Stimulated activated naive CD8-positive, alpha-beta T cell treated with anti-CD3 and anti-CD28 coated beads, Interleukin-15, amount 100 ng/mL, for 72 hours (primary cell): Measurements from ENCODE around the gene LRP1B.

ENCODE experiments used
- ATAC-seq: fragments of 150-1000 bp; cut with Tn5 transposase; 2 replicates; pipeline ENCODE4 v1.10.0; 2021; ENCODE audit warnings: mild to moderate bottlenecking, moderate library complexity
- DNase-seq, 2 donors: peaks; one replicate each; pipeline ENCODE4 v3.0.0; 2021 to 2022
- H3K27ac Mint-ChIP-seq, 2 donors: one replicate each; pipeline ENCODE4 v1.8.0; 2022; ENCODE audit warnings: mild to moderate bottlenecking in 2 of 2, mixed read lengths in 2 of 2, moderate library complexity in 2 of 2
- H3K27me3 Mint-ChIP-seq: one replicate; pipeline ENCODE4 v1.8.0; 2022; ENCODE audit warnings: mixed read lengths
- H3K4me1 Mint-ChIP-seq: one replicate; pipeline ENCODE4 v1.8.0; 2022; ENCODE audit warnings: mild to moderate bottlenecking, mixed read lengths
- H3K4me3 Mint-ChIP-seq, 2 donors: one replicate each; pipeline ENCODE4 v1.8.0; 2022; ENCODE audit warnings: mild to moderate bottlenecking in 2 of 2, mixed read lengths in 2 of 2, moderate library complexity in 1 of 2
- H3K9me3 Mint-ChIP-seq, 2 donors: one replicate each; pipeline ENCODE4 v1.8.0; 2022; ENCODE audit warnings: mixed read lengths in 2 of 2

LRP1B gene

GRCh38 chr2:141075753-141076152, 1055.1 kb downstream of the LRP1B start:
- H3K9me3 Mint-ChIP-seq = peaks cover 6 to 8% of the 10 kb centered on the region in 2 donors
- DNase-seq (no peak), ATAC-seq (no peak)
- H3K27me3 Mint-ChIP-seq = no peaks in the 10 kb centered on the region
- no peak overlapping the region for H3K27ac Mint-ChIP-seq
- no peak overlapping the region for H3K4me3 Mint-ChIP-seq
- H3K4me1 Mint-ChIP-seq = no peaks in the 10 kb centered on the region

DNA sequence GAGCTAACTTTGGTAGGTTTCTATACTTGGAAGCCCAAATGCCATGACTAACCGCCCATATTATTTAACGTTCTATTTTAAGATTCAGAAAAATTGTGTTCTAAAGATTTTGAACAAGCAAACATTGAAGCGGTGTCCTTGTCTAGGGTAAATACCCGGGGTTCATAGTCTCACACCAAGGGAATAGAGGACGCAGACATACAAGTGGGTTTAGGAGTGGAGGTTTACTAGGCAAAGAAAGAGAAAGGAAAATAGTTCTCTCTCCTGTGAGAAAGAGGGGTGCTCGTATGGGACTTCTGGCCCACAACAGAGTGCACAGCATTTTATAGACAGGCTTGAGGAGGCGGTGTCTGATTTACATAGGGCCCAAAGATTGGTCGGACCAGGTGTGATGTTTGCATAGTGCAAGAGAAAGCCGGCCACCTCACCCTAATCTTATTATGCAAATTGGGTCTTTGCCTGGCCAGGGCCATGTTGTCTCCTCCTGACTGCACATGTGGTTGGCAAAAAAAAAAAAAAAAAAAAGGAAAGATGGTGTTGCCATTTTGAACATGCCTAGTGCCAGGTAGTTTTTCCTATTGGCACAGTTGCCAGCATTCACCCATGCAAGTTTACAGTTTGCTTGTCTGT, 1062.6 kb downstream of the LRP1B start:
- Mint-ChIP-seq H3K4me3 (no peak overlapping the region), H3K27me3 (no peaks in the 10 kb centered on the region), H3K27ac (no peak overlapping the region), H3K4me1 (no peaks in the 10 kb centered on the region), H3K9me3 (peaks cover 7 to 13% of the 10 kb centered on the region in 2 donors)
- ATAC-seq (no peak), DNase-seq (no peak)

GRCh38 chr2:141065042-141065441, 1065.8 kb downstream of the LRP1B start:
- ATAC-seq (no peak), DNase-seq (no peak)
- peaks cover 7 to 13% of the 10 kb centered on the region in 2 donors for H3K9me3 Mint-ChIP-seq
- no peaks in the 10 kb centered on the region for H3K27me3 Mint-ChIP-seq
- H3K4me3 Mint-ChIP-seq = no peak overlapping the region
- H3K27ac Mint-ChIP-seq = no peak overlapping the region
- H3K4me1 Mint-ChIP-seq = no peaks in the 10 kb centered on the region

DNA sequence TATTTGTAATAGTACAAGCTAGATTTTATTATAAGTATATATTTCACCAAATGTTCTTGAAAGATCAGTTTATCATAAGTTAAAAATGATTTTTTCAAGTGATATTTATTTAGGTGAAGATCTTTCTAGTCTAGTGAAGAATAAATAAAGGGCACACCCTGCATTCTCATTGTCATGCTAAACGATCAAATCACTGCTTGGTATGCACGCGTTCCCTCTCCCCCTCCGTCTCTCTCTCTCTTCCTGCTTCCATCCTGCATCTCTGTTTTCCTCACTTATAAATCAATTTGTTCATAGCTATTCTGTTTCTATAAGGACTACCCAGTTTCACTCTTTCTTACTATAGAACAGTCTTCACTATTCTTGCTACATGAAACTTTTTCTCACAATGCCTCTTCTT, 1067.4 kb downstream of the LRP1B start:
- Mint-ChIP-seq H3K27me3 (no peaks in the 10 kb centered on the region), H3K27ac (no peak overlapping the region), H3K4me1 (no peaks in the 10 kb centered on the region), H3K9me3 (peaks cover 7 to 13% of the 10 kb centered on the region in 2 donors), H3K4me3 (no peak overlapping the region)
- DNase-seq = no peak
- ATAC-seq = no peak

GRCh38 chr2:141062443-141062842, 1068.4 kb downstream of the LRP1B start:
- H3K4me1 Mint-ChIP-seq = no peaks in the 10 kb centered on the region
- ATAC-seq (no peak), DNase-seq (no peak)
- H3K9me3 Mint-ChIP-seq = peaks cover 7 to 13% of the 10 kb centered on the region in 2 donors
- H3K27me3 Mint-ChIP-seq = no peaks in the 10 kb centered on the region
- H3K4me3 Mint-ChIP-seq = no peak overlapping the region
- H3K27ac Mint-ChIP-seq = no peak overlapping the region

GRCh38 chr2:141062031-141062430, 1068.8 kb downstream of the LRP1B start:
- H3K4me3 Mint-ChIP-seq = no peak overlapping the region
- no peak overlapping the region for H3K27ac Mint-ChIP-seq
- no peaks in the 10 kb centered on the region for H3K27me3 Mint-ChIP-seq
- ATAC-seq (no peak), DNase-seq (no peak)
- no peaks in the 10 kb centered on the region for H3K4me1 Mint-ChIP-seq
- peaks cover 7 to 13% of the 10 kb centered on the region in 2 donors for H3K9me3 Mint-ChIP-seq

- Mint-ChIP-seq H3K27ac (no peak overlapping the region), H3K4me1 (no peaks in the 10 kb centered on the region), H3K4me3 (no peak overlapping the region), H3K9me3 (peaks cover 3 to 6% of the 10 kb centered on the region in 2 donors), H3K27me3 (no peaks in the 10 kb centered on the region)
- no peak for ATAC-seq
- no peak for DNase-seq
These were observed 1072.3 kb downstream of the LRP1B start for GRCh38 chr2:141058556-141058955.

DNA sequence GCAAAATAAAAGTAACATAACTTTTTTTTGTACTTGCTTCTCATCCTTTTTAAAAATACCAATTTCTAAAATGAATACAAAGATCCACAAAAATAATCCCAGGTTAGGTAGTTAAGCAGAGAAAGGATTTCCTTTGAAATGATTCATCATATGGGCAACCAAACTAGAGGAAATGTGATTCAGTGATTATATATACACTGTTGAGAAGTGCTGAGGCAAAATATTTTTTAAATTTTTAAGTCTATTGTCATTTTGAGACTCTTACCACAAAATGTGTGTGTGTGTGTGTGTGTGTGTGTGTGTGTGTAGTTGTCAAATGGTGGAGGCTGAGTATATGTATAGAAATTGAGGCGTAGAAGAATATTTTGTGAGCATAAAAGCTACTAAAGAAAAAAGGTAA, 1075.3 kb downstream of the LRP1B start:
- ATAC-seq (no peak), DNase-seq (no peak)
- H3K9me3 Mint-ChIP-seq = peaks cover 5 to 7% of the 10 kb centered on the region in 2 donors
- no peak overlapping the region for H3K4me3 Mint-ChIP-seq
- H3K4me1 Mint-ChIP-seq = no peaks in the 10 kb centered on the region
- no peak overlapping the region for H3K27ac Mint-ChIP-seq
- H3K27me3 Mint-ChIP-seq = no peaks in the 10 kb centered on the region

- no peak for DNase-seq
- Mint-ChIP-seq H3K4me1 (no peaks in the 10 kb centered on the region), H3K27me3 (no peaks in the 10 kb centered on the region), H3K9me3 (peaks cover 12 to 13% of the 10 kb centered on the region in 2 donors), H3K4me3 (no peak overlapping the region), H3K27ac (no peak overlapping the region)
- no peak for ATAC-seq
These were observed 1081.9 kb downstream of the LRP1B start for GRCh38 chr2:141048951-141049350.

DNA sequence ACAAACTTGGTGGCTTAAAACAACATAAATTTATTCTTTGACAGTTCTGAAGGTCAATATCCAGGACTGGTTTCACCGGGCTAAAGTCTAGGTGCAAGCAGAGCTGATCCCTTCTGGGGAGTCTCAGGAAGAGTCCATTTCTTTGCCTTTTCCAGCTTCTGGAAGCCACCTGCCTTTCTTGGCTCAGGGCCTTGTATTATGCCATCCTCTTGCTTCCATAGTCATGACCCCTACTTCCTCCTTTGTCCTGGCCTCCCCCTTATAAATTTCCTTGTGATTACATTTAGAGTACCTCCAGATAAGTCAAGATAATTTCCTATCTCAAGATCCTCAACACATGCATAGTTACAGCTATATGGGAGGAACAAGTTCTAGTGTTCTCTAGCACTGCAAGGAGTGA, 1089.5 kb downstream of the LRP1B start:
- ATAC-seq (no peak), DNase-seq (no peak)
- H3K27ac Mint-ChIP-seq = no peak overlapping the region
- H3K9me3 Mint-ChIP-seq = no peaks in the 10 kb centered on the region
- H3K27me3 Mint-ChIP-seq = no peaks in the 10 kb centered on the region
- no peaks in the 10 kb centered on the region for H3K4me1 Mint-ChIP-seq
- no peak overlapping the region for H3K4me3 Mint-ChIP-seq

- no peak overlapping the region for H3K27ac Mint-ChIP-seq
- ATAC-seq = no peak
- no peak overlapping the region for H3K4me3 Mint-ChIP-seq
- H3K9me3 Mint-ChIP-seq = no peaks in the 10 kb centered on the region
- no peak for DNase-seq
- H3K27me3 Mint-ChIP-seq = no peaks in the 10 kb centered on the region
- no peaks in the 10 kb centered on the region for H3K4me1 Mint-ChIP-seq
These were observed 1092.5 kb downstream of the LRP1B start for GRCh38 chr2:141038341-141038740.

DNA sequence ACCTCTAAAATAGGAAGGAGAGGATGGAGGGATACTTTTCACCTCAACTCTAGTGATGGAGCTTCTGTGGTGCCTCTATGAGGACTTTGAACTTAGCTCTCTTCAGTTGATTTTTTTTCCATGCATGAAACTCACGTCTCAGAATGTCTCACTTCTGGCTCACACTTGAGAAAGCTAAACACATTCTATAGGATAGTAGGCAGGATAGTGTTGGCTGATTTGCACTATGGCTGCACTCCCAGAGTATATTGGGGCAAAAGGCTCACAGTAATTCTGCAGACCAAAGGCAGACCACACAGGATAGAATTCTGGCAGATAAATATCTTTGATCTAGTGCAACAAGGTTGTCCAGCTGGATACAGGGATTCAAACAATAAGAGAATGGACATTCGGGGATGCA, 1093.5 kb downstream of the LRP1B start:
- ATAC-seq = no peak
- Mint-ChIP-seq H3K4me1 (no peaks in the 10 kb centered on the region), H3K27me3 (no peaks in the 10 kb centered on the region), H3K9me3 (no peaks in the 10 kb centered on the region), H3K27ac (no peak overlapping the region), H3K4me3 (no peak overlapping the region)
- no peak for DNase-seq

DNA sequence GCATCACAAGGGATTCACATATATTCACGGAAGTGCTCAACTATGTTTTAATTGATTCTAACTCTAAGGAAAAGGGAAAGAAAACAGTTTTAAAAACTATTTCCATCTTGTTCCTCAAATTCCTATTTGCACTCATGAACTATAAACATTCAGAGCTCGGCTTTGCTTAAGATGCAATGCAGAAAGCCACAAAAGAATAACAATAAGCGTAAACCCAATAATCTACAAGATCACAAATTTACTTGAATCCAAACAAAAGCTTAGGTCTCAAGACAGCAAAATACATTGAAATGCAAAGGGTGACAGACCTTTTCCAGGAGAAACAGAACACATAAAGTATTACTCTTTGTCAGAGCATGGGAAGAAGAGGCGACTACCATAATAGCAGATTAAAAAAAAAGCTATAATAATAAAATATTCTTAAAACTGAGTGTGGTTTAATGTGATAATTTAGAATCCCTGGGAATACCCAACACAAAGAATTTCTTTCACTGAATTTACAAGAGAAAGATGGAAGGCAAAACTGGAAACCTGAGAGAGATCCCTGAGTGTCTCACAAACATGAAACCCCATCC, 1094.9 kb downstream of the LRP1B start:
- H3K4me1 Mint-ChIP-seq = no peaks in the 10 kb centered on the region
- no peak overlapping the region for H3K27ac Mint-ChIP-seq
- ATAC-seq (no peak), DNase-seq (no peak)
- no peak overlapping the region for H3K4me3 Mint-ChIP-seq
- H3K9me3 Mint-ChIP-seq = no peaks in the 10 kb centered on the region
- no peaks in the 10 kb centered on the region for H3K27me3 Mint-ChIP-seq

GRCh38 chr2:141029428-141030078, 1101.3 kb downstream of the LRP1B start:
- ATAC-seq (no peak), DNase-seq (no peak)
- H3K27ac Mint-ChIP-seq = no peak overlapping the region
- no peaks in the 10 kb centered on the region for H3K27me3 Mint-ChIP-seq
- H3K4me1 Mint-ChIP-seq = no peaks in the 10 kb centered on the region
- H3K9me3 Mint-ChIP-seq = no peaks in the 10 kb centered on the region
- H3K4me3 Mint-ChIP-seq = no peak overlapping the region

DNA sequence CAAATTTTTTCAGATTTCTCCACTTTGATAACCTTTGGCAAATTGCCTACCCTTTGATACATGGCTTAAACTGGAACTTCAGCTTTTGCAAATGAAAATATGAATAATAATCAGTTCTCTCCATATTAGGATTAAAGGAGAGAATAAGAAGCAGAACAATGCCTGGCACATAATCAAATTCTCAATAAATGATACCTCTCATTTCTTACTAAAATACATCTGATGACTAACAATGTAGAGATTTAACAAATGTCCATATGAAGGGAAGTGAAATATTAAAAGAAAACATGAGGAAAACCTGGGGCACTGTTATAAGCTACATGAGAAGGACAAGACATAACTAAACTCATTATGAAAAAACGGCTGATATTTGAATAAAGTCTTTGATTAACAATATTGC, 1103.6 kb downstream of the LRP1B start:
- no peak overlapping the region for H3K4me3 Mint-ChIP-seq
- H3K27me3 Mint-ChIP-seq = no peaks in the 10 kb centered on the region
- ATAC-seq (no peak), DNase-seq (no peak)
- H3K27ac Mint-ChIP-seq = no peak overlapping the region
- H3K9me3 Mint-ChIP-seq = no peaks in the 10 kb centered on the region
- H3K4me1 Mint-ChIP-seq = no peaks in the 10 kb centered on the region

DNA sequence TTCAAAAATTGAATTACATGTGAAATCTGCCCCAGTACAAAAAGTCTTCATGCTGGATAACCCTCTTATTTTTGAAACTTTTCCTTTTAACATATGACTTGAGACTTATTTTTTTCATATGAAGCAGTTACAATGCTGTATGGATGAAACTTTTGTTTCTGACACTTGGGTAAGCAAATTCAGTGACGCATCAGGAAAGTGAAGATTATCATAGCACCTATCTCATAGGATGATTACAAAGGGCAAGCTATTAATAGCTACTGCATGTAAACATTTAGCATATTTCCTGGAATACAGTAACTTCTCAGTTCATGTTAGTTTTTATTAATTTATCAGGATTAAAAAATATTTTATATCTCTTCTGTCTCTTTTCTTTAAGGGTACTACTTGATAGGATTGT, 1109.2 kb downstream of the LRP1B start:
- Mint-ChIP-seq H3K4me1 (no peaks in the 10 kb centered on the region), H3K9me3 (no peaks in the 10 kb centered on the region), H3K4me3 (no peak overlapping the region), H3K27me3 (no peaks in the 10 kb centered on the region), H3K27ac (no peak overlapping the region)
- DNase-seq = no peak
- ATAC-seq = no peak
